NT2/D1 (cell line): ENCODE measurements around the gene FBXO24.

Source experiments
- SUZ12 ChIP-seq: IDR thresholded peaks from 2 replicates; pipeline ENCODE4 v1.6.1; 2011; ENCODE audit not compliant: insufficient read length, insufficient read depth; ENCODE audit errors: extremely low read depth
- YY1 ChIP-seq: IDR thresholded peaks from 2 replicates; pipeline ENCODE4 v1.6.1; 2011; ENCODE audit not compliant: insufficient read length, insufficient read depth
- ZNF274 ChIP-seq: IDR thresholded peaks from 2 replicates; pipeline ENCODE4 v1.6.1; 2011; ENCODE audit warnings: mild to moderate bottlenecking, low read depth, low read length

- TF ChIP-seq YY1 (no peak), ZNF274 (no peak), SUZ12 (no peak)
Measured at GRCh38 chr7:100626055-100626454, 39.9 kb downstream of the FBXO24 start.
